Skeletal muscle satellite cell (primary cell): ENCODE results near the gene SMAD6. TPM values are rescaled to one million over a fixed set of nuclear protein-coding genes. Genes with fewer than 3 reads are reported as not detected.

Experiments
- H3K27me3 ChIP-seq: 2 replicates; pipeline ENCODE4 v1.7.0; 2013; ENCODE audit warnings: low read length; ENCODE audit not compliant: control insufficient read depth, insufficient read depth
- H3K36me3 ChIP-seq: 2 replicates; pipeline ENCODE4 v1.7.0; 2013; ENCODE audit warnings: mild to moderate bottlenecking, control low read depth, low read length; ENCODE audit not compliant: insufficient read depth
- H3K4me1 ChIP-seq: 2 replicates; pipeline ENCODE4 v1.7.0; 2013; ENCODE audit warnings: low read length; ENCODE audit not compliant: control insufficient read depth, insufficient read depth
- H3K4me2 ChIP-seq: 2 replicates; pipeline ENCODE4 v1.7.0; 2013; ENCODE audit warnings: mild to moderate bottlenecking, low read length
- H3K4me3 ChIP-seq: 2 replicates; pipeline ENCODE4 v1.7.0; 2013; ENCODE audit warnings: low read length
- H3K9ac ChIP-seq: 2 replicates; pipeline ENCODE4 v1.7.0; 2013; ENCODE audit warnings: mild to moderate bottlenecking, low read depth, low read length, moderate library complexity
- H3K9me3 ChIP-seq: replicated peaks from 2 replicates; pipeline ENCODE4 v1.7.0; 2013; ENCODE audit warnings: mild to moderate bottlenecking, control low read depth, low read length
- total RNA-seq: library from RNA; depleted of rRNA; stranded (reverse); fragments of >200 nt; gene quantifications from 2 replicates; pipeline ENCODE4 v1.2.3, GENCODE V29; 2012; rRNA removed

Gene SMAD6
- 9.6 and 15.9 TPM in 2 replicates for total RNA-seq

DNA sequence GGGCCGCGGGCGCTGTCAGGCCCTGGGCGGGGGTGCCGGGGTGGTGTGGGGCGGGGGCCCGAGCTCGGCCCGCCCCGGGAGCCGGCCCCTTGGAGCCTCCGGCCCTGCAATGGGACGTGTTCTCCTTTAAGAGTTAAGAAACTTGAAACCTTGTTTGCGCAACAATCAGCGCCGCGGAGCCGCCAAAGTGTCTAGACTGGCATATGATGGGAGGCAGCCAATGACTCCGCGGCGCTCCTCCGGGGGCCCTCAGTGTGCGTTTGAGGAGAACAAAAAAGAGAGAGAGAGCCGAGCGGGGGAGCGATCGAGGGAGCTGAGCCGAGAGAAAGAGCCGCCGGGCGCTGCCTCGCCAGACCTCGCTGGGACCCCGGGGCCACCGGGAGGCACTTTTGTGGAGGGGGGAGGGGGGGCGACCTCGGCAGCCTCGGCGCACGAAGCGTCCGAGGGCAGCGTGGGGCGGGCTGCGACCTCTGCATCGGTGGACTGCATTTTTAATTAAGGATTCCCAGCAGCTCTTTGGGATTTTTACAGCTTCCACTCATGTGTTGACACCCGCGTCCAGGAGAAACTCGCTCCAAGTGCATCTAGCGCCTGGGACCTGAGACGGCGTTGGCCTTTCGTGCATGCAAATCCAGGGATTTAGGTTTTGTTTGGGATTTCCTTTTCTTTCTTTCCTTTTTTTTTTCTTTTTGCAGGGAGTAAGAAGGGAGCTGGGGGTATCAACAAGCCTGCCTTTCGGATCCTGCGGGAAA, at the start of gene SMAD6:
Gene SMAD6, plus strand, starts transcription at position 202 of the 752 bp plus-strand sequence. CDS start 1,023 bp downstream, outside the sequence.
- Histone ChIP-seq H3K4me3 (peak within 1 kb of the TSS; percentile 79), H3K36me3 (no peaks in the 10 kb centered on the region), H3K9ac (peak within 1 kb of the TSS; percentile 82), H3K27me3 (no peaks in the 10 kb centered on the region), H3K9me3 (no peaks in the 10 kb centered on the region), H3K4me2 (peak within 1 kb of the TSS; percentile 100), H3K4me1 (peaks cover 39% of the 10 kb centered on the region)

GRCh38 chr15:66652806-66653205, 49.2 kb upstream of the SMAD6 start:
- Histone ChIP-seq H3K36me3 (no peaks in the 10 kb centered on the region), H3K4me3 (no peak overlapping the region), H3K9me3 (no peaks in the 10 kb centered on the region), H3K4me2 (no peak overlapping the region), H3K27me3 (no peaks in the 10 kb centered on the region), H3K4me1 (peaks cover 9% of the 10 kb centered on the region), H3K9ac (no peak overlapping the region)

- Histone ChIP-seq H3K36me3 (no peaks in the 10 kb centered on the region), H3K9me3 (no peaks in the 10 kb centered on the region), H3K4me2 (no peak overlapping the region), H3K27me3 (no peaks in the 10 kb centered on the region), H3K4me1 (peaks cover 9% of the 10 kb centered on the region), H3K4me3 (no peak overlapping the region), H3K9ac (no peak overlapping the region)
Observed at GRCh38 chr15:66653398-66653797, 48.6 kb upstream of the SMAD6 start.

DNA sequence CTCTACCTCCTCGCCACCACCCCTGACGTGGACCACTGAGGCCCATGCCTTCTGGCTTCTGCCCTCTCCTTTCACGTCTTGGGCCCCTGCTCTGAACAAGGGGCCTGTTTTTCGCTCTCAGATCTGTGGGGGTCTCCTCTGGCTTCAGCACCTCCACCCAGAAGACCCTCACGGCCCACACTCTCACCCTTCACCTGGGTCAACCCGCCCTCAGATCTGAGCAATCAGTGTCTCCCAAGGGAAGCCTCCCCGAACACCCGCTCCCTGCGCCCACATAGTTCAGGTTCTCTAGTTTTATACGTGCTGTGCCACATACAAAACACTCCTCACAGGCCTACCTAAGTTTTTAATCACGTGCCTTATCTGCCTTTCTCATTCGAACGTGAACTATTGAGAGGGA, 48.2 kb upstream of the SMAD6 start:
- H3K9me3 ChIP-seq, result no peaks in the 10 kb centered on the region
- no peak overlapping the region for H3K4me2 ChIP-seq
- no peaks in the 10 kb centered on the region for H3K27me3 ChIP-seq
- H3K4me3 ChIP-seq, result no peak overlapping the region
- H3K9ac ChIP-seq, result no peak overlapping the region
- no peaks in the 10 kb centered on the region for H3K36me3 ChIP-seq
- H3K4me1 ChIP-seq, result peaks cover 9% of the 10 kb centered on the region

- H3K4me2 ChIP-seq, result peak overlapping the region; percentile 73
- H3K4me1 ChIP-seq, result peaks cover 9% of the 10 kb centered on the region
- H3K27me3 ChIP-seq, result no peaks in the 10 kb centered on the region
- H3K9ac ChIP-seq, result no peak overlapping the region
- no peak overlapping the region for H3K4me3 ChIP-seq
- no peaks in the 10 kb centered on the region for H3K9me3 ChIP-seq
- H3K36me3 ChIP-seq, result no peaks in the 10 kb centered on the region
Observed at GRCh38 chr15:66654361-66654738, 47.7 kb upstream of the SMAD6 start.

- Histone ChIP-seq H3K4me1 (peaks cover 9% of the 10 kb centered on the region), H3K9me3 (no peaks in the 10 kb centered on the region), H3K9ac (peak overlapping the region; percentile 41), H3K4me3 (peak overlapping the region; percentile 35), H3K27me3 (no peaks in the 10 kb centered on the region), H3K4me2 (peak overlapping the region; percentile 73), H3K36me3 (no peaks in the 10 kb centered on the region)
Observed at GRCh38 chr15:66654739-66655375, 47.2 kb upstream of the SMAD6 start.

- Histone ChIP-seq H3K4me3 (no peak overlapping the region), H3K27me3 (no peaks in the 10 kb centered on the region), H3K4me1 (peaks cover 6% of the 10 kb centered on the region), H3K36me3 (no peaks in the 10 kb centered on the region), H3K9me3 (no peaks in the 10 kb centered on the region), H3K9ac (no peak overlapping the region), H3K4me2 (no peak overlapping the region)
Observed at GRCh38 chr15:66655511-66655910, 46.5 kb upstream of the SMAD6 start.

DNA sequence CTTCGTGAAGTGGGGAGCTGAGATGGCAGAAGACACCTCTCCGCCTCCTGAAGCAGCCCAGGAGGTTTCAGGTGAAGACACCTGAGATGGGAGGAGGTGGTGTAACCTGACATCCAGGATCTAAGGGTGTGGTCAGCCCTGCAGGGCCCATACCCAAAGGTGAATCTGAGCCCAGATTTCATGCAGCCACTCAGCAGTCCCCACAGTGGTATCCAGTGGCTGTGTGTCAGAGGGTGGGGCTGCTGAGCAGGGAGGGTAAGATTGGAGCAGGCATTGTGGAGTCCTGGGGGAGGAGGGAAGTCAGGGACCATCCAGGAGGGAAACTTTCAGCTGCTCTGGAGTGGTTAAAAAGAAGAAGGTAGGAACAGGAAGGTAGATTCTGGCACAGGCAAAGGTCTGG, 46.0 kb upstream of the SMAD6 start:
- Histone ChIP-seq H3K27me3 (no peaks in the 10 kb centered on the region), H3K4me1 (peaks cover 4% of the 10 kb centered on the region), H3K9ac (no peak overlapping the region), H3K4me2 (no peak overlapping the region), H3K4me3 (no peak overlapping the region), H3K36me3 (no peaks in the 10 kb centered on the region), H3K9me3 (no peaks in the 10 kb centered on the region)

- H3K36me3 ChIP-seq, result no peaks in the 10 kb centered on the region
- no peak overlapping the region for H3K4me3 ChIP-seq
- peaks cover 4% of the 10 kb centered on the region for H3K4me1 ChIP-seq
- no peak overlapping the region for H3K4me2 ChIP-seq
- no peak overlapping the region for H3K9ac ChIP-seq
- H3K9me3 ChIP-seq, result no peaks in the 10 kb centered on the region
- no peaks in the 10 kb centered on the region for H3K27me3 ChIP-seq
Observed at GRCh38 chr15:66657185-66658020, 44.6 kb upstream of the SMAD6 start.

DNA sequence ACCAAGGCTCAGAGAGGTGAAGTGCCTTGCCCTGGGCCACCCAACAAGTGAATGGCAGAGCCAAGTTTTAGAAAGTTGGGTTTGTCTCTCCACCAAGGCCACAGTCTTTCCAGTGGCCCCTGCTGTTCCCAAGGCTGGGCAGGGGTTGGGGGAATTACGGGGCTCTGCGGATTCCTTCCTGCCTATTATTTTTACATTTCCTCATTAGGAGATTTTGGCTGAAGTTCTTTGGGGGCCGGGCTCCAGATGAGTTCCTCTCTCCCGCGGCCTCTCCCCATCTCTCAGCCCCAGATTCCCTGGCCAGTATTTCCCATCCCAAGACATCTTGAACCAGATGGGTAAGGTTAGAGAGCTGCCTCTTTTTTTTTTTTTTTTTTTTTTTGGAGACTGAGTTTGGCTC, 44.0 kb upstream of the SMAD6 start:
- H3K4me2 ChIP-seq, result no peak overlapping the region
- H3K9ac ChIP-seq, result no peak overlapping the region
- no peak overlapping the region for H3K4me3 ChIP-seq
- no peaks in the 10 kb centered on the region for H3K36me3 ChIP-seq
- H3K9me3 ChIP-seq, result no peaks in the 10 kb centered on the region
- no peaks in the 10 kb centered on the region for H3K27me3 ChIP-seq
- peaks cover 4% of the 10 kb centered on the region for H3K4me1 ChIP-seq

- Histone ChIP-seq H3K27me3 (no peaks in the 10 kb centered on the region), H3K4me1 (peaks cover 4% of the 10 kb centered on the region), H3K9me3 (no peaks in the 10 kb centered on the region), H3K4me3 (no peak overlapping the region), H3K9ac (no peak overlapping the region), H3K36me3 (no peaks in the 10 kb centered on the region), H3K4me2 (no peak overlapping the region)
Observed at GRCh38 chr15:66658855-66659254, 43.2 kb upstream of the SMAD6 start.
